ENCODE data around the gene RREB1.
A peak's percentile ranks its signal among the peaks of the same experiment; 100 is the strongest.

Gene RREB1

DNA sequence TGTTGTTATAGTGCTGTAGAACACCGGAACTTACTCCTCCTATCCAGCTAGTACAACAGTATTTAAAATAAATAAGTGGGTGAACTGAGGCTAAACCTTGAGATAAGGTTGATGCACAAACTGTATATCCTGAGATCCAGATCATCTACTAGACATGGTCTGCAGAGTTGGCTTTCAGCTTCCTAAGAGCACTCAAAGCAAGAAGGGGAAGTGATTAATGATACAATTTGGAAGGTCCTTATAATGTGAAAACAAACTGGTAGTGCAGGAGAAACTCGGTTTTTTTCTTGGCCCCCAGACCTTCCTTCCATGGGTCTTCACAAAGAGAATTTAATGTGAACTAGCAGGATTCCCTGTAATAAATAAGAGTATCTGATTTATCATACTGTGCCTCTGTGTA lies 27.4 kb upstream of the RREB1 start:
- TF ChIP-seq PRDM4 (tag by site-specific recombination; IDR thresholded peaks at IDR 0.05) (no peak), ZNF169 (tag by site-specific recombination; IDR thresholded peaks at IDR 0.05) (no peak), ZFHX2 (tag by site-specific recombination; conservative IDR thresholded peaks at IDR 0.05) (no peak), ZNF596 (tag by site-specific recombination; IDR thresholded peaks at IDR 0.05) (no peak), ZNF214 (tag by site-specific recombination; IDR thresholded peaks at IDR 0.05; ENCODE audit: borderline replicate concordance) (no peak), REST (tag by site-specific recombination; IDR thresholded peaks at IDR 0.05) (no peak), ZNF335 (tag by site-specific recombination; conservative IDR thresholded peaks at IDR 0.05) (no peak), ZSCAN5A (tag by site-specific recombination; IDR thresholded peaks at IDR 0.05) (no peak), ZNF837 (tag by site-specific recombination; IDR thresholded peaks at IDR 0.05) (no peak), SP2 (tag by site-specific recombination; IDR thresholded peaks at IDR 0.05) (no peak), ZNF146 (tag by site-specific recombination; IDR thresholded peaks at IDR 0.05) (no peak), ZNF549 (tag by site-specific recombination; IDR thresholded peaks at IDR 0.05) (no peak)
- H3K4me1 ChIP-seq (ENCODE audit: control insufficient read depth, insufficient read depth, low read length): no peaks in the 10 kb centered on the region
- POLR2A ChIA-PET: interaction anchor here (0.6 kb wide), 1 partner anchor 35 kb away, joined by 4 read pairs; no protein-coding TSS in a partner anchor

DNA sequence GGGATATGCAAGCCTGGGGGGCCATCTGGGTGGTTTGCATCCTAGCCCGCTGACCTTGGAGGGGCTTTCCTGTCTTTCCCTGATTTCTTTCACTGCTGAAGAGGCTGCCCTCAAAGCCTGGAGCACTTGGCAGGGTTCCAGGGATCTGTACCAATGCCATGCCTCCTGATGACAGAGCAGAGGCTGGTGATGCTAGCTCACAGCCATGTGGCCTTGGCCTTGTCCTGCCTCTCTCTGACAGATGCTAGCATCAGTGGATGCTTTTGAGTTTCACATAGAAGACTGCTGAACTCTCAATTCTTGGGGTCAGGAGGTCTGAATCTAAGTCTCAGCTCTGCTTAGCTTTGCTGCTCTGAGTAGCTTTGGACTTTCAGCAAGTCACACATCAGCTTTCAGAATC lies 21.9 kb upstream of the RREB1 start:
- Histone ChIP-seq H3K36me3 (ENCODE audit: control insufficient read depth in 2 of 2, insufficient read depth in 1 of 2, low read length in 2 of 2) (no peaks in the 10 kb centered on the region), H3K9me3 (ENCODE audit: control insufficient read depth, insufficient read depth, low read depth, low read length) (no peaks in the 10 kb centered on the region), H3K4me3 (ENCODE audit: low read depth, low read length) (no peak overlapping the region), H3K4me1 (ENCODE audit: control insufficient read depth, insufficient read depth, low read length) (no peaks in the 10 kb centered on the region), H3K27ac (ENCODE audit: extremely low read depth, low read depth, low read length) (no peak overlapping the region)
- CTCF ChIA-PET: interaction anchor here (0.6 to 0.7 kb wide), 3 partner anchors 78 to 615 kb away, joined by 3 to 4 read pairs (median 3); no protein-coding TSS in a partner anchor
- POLR2A ChIA-PET: no interaction called here
- TF ChIP-seq ZNF426 (tag by site-specific recombination; IDR thresholded peaks at IDR 0.05) (no peak), ZBTB17 (tag by site-specific recombination; IDR thresholded peaks at IDR 0.05) (0 out of 2 replicates have a peak, but pooled peaks have one; percentile 14)

More for the DNA sequence above, 27.4 kb upstream of the RREB1 start:
- H3K9me3 ChIP-seq (ENCODE audit: control insufficient read depth, insufficient read depth, low read depth, low read length): no peaks in the 10 kb centered on the region
- CTCF ChIA-PET: interaction anchor here (0.7 kb wide), 1 partner anchor 224 kb away, joined by 3 read pairs; no protein-coding TSS in a partner anchor
- no peak overlapping the region for H3K27ac ChIP-seq (ENCODE audit: extremely low read depth, low read depth, low read length)
- H3K4me3 ChIP-seq (ENCODE audit: low read depth, low read length): no peak overlapping the region
- H3K36me3 ChIP-seq (ENCODE audit: control insufficient read depth in 2 of 2, insufficient read depth in 1 of 2, low read length in 2 of 2): no peaks in the 10 kb centered on the region

DNA sequence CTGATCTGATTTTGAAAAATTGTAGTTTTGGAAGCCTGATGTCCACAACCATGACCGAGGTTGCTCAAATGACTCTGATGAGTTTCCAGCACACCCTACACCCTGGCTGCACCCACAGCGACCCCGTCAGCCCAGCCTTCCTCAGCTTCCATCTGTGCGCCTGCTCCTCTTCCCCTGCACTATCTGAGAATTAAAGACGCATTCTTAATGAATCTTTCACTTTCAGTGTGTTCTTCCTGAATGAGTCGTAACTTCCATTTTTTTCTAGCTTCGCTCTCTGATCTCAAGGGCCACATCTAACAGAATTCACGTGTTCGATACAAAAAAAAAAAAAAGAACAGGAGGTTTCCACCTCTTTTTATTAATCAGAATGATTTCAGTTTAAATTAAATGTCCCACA lies 21.3 kb upstream of the RREB1 start:
- H3K4me1 ChIP-seq (ENCODE audit: control insufficient read depth, insufficient read depth, low read length): no peaks in the 10 kb centered on the region
- no peaks in the 10 kb centered on the region for H3K36me3 ChIP-seq (ENCODE audit: control insufficient read depth in 2 of 2, insufficient read depth in 1 of 2, low read length in 2 of 2)
- POLR2A ChIA-PET: no interaction called here
- H3K9me3 ChIP-seq (ENCODE audit: control insufficient read depth, insufficient read depth, low read depth, low read length): no peaks in the 10 kb centered on the region
- CTCF ChIA-PET: interaction anchor here (0.6 to 1.2 kb wide), 5 partner anchors 15 to 616 kb away, joined by 3 to 7 read pairs (median 3); no protein-coding TSS in a partner anchor
- no peak for TF ChIP-seq ZSCAN5A (tag by site-specific recombination; IDR thresholded peaks at IDR 0.05)
- H3K27ac ChIP-seq (ENCODE audit: extremely low read depth, low read depth, low read length): no peak overlapping the region
- no peak overlapping the region for H3K4me3 ChIP-seq (ENCODE audit: low read depth, low read length)
